ENCODE measurements around the gene ZNF462.

Gene ZNF462

GRCh38 chr9:107060062-107060461 is 197.1 kb downstream of the ZNF462 start:
- in situ Hi-C loops (cut with MboI; ENCODE audit: low pct_unique_long_range_greater_than_20kb, low sequenced_read_pairs, unreplicated experiment) = no loop called here
- no peak for DNase-seq (ENCODE audit: low spot score)
- no peak for TF ChIP-seq CTCF (IDR thresholded peaks at IDR 0.05; ENCODE audit: extremely low read depth, insufficient read depth, missing control alignments)

All from GM13977 (cell line).